Measurements from ENCODE around the gene WNT7A. TPM values are rescaled to one million over a fixed set of nuclear protein-coding genes. Genes with fewer than 3 reads are reported as not detected.

Gene WNT7A
- polyA plus RNA-seq, 4 donors = 0.04 to 0.14 TPM; not detected in 2

GRCh38 chr3:13782501-13782900, 97.4 kb downstream of the WNT7A start:
- no peak for DNase-seq (ENCODE audit: low read depth in 4 of 4, low spot score in 3 of 4)

GRCh38 chr3:13781417-13781816, 98.5 kb downstream of the WNT7A start:
- no peak for DNase-seq (ENCODE audit: low read depth in 4 of 4, low spot score in 3 of 4)

GRCh38 chr3:13780432-13781176, 99.3 kb downstream of the WNT7A start:
- DNase-seq (ENCODE audit: low read depth in 4 of 4, low spot score in 3 of 4) = no peak

- DNase-seq (ENCODE audit: low read depth in 4 of 4, low spot score in 3 of 4) = no peak
Observed at GRCh38 chr3:13776253-13777050, 103.4 kb downstream of the WNT7A start.

DNA sequence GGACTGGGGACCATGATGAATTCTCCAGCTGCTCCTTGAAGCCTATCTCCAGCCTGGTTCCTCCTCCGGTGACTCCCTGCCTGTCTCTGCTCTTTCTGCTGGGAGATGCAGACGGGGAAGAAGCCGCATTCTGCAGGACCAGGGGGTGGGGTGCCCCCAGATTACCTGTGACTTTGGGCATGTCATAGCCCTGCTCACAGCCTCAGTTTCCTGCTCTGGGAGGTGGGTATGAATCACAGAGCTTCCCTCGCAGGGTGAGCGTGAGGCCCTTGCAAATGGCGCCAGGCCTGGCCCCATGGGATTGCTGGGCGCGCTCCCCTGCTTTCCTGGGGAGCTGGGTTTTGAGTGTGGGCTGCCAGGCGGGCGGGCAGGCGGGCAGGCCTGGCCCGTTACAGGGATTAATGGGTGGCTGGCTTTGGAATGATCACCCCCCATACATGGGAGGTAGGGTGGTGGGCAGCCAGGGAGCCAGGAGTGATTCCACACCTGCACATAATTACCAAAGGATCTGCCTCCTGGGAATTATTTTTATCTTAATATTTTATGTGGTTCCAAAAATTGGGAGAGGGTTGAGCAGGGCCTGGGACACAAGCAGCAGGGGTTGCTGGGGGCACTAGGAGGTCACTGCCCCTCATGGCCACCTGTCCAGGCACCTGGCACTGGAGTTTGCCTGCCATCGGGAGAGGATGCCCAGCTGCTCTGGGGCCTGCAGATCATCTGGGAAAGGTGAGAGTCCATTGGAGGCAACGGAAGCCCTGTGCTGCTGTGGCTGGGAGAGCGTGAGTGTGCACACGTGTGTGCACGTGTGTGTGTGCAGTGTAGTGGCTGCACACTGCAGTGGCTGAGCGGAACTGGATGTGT, 106.8 kb downstream of the WNT7A start:
- DNase-seq (ENCODE audit: low read depth in 4 of 4, low spot score in 3 of 4) = no peak

DNA sequence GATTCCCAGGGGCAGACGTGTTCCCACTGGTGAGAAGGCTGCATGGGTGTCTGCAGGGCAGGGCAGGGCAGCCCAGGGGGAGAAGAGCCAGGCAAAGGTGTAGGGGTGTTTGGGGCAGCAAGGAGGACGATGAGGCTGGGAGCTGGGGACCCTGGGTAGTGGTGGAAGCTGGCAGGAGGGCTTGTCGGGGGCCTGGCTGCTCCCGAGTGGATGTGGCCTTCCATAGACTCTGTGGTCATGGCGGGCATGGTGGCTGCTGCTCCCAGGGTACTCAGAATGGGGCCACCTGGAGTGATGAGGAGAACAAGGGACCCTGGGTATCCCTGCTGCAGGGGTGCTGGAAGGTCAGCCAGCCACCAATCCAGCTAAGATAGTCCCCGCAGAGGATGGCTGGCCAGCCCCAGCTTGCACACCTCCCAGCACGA, 107.5 kb downstream of the WNT7A start:
- DNase-seq (ENCODE audit: low read depth in 4 of 4, low spot score in 3 of 4) = no peak

GRCh38 chr3:13771496-13771895, 108.4 kb downstream of the WNT7A start:
- DNase-seq (ENCODE audit: low read depth in 4 of 4, low spot score in 3 of 4) = no peak

DNA sequence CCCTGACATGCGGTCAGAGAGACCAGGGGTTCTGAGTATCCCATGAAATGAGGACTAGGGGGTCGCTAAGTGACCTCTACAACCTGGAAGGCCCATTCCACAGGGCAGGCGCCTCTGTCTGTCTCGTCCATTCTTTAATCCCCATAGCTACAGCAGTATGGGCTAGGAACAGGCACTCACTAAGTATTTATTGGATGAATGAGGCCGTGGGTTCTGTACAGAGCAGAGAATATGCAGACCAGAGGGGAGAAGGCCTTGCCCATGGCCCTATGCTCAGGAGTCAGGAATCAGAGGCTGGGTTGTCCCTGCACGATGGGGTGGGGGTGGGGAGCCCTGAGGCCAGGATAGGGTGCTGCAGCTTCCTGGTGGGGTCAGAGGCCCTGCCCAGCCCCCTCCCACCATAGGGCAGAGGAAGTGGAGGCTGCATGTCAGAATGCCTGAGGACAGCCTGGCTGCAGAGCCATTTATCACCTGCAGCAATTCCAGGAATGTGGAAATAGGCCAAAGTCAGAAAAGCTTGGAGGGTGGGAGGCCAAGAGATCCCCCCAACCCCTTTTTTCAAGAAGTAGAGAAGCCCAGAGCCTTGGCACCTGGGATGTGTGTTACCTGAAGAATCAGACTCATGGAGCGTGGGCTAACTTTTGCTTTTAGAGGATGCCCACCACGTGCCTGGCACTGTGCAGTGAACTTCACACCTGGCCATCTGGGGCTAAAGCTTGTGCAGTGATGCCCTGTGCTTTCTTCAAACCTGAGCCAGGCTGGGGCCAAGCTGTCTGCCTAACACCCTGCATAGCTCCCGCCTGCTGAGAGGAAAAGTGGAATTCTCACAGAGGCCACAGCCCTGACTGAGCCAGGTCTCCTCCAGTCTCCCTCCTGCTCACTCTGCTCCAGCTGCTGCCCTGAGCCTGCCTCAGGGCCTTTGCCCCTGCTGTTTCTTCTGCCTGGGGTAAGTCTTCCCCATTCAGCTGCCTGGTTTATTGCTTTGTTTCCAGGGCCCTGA, 109.4 kb downstream of the WNT7A start:
- no peak for DNase-seq (ENCODE audit: low read depth in 4 of 4, low spot score in 3 of 4)

DNA sequence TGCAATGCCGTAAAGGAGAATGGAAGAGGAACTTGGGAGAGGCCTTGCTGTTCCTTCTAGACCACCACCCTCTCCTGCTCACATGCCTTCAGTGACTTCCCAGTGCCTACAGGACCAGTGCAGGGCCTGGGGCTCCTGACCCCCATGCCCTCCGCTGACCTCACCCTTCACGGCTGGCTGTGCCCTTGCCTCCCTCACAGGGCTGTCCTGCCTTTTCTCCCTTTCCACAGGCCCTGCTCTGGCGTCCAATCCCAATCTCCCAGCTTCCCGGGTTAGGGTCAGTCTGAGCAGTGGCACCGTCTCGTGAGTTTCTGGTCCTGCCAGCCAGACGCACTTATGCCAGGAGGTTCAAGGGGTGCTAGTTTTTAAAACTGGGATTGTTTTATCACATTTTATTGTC, 110.4 kb downstream of the WNT7A start:
- no peak for DNase-seq (ENCODE audit: low read depth in 4 of 4, low spot score in 3 of 4)

- DNase-seq (ENCODE audit: low read depth in 4 of 4, low spot score in 3 of 4) = no peak
Observed at GRCh38 chr3:13768453-13768852, 111.4 kb downstream of the WNT7A start.

- no peak for DNase-seq (ENCODE audit: low read depth in 4 of 4, low spot score in 3 of 4)
Observed at GRCh38 chr3:13767896-13768295, 112.0 kb downstream of the WNT7A start.

DNA sequence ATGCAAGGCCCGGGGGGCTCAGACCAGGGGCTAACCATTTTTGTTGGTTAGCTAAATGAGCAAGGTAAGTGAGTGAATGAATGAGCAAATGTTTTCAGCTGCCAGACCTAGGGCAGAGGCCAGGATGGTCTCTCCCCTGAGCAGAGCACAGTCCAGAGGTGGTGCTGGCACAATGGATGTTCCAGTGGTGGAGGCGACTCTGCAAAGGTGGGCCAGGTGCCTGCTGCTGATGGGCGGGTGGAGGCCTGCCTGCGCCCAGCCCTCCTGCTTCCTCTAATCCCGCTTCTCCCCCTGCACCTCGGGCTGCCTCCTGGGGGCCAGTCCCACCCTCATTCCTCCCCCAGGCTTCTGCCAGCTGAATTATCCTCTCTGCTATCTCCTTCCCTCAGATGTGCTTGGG, 112.8 kb downstream of the WNT7A start:
- DNase-seq (ENCODE audit: low read depth in 4 of 4, low spot score in 3 of 4) = no peak

Other genes with a start within 250 kb of the WNT7A start
- 10 to 100 TPM; 13.6 to 19.7 (median 18.5) TPM for gene CHCHD4, start 244.8 kb upstream of the WNT7A start, polyA plus RNA-seq (ENCODE audit: insufficient read length in 4 of 4)
- gene TMEM43, start 245.0 kb upstream of the WNT7A start, polyA plus RNA-seq (ENCODE audit: insufficient read length in 4 of 4) = 100 to 1,000 TPM in 1 of 4 donors, 10 to 100 TPM in 3; 51.0 to 113 (median 62.6) TPM